NCI-H748 treated with DMSO at 0.1 percent for 48 hours (cell line): ENCODE data around the gene ARMC9.

Experiments used
- DNase-seq: peaks from one replicate; lab custom pipeline; 2025; lab: John Stamatoyannopoulos, UW

The ARMC9 gene

DNA sequence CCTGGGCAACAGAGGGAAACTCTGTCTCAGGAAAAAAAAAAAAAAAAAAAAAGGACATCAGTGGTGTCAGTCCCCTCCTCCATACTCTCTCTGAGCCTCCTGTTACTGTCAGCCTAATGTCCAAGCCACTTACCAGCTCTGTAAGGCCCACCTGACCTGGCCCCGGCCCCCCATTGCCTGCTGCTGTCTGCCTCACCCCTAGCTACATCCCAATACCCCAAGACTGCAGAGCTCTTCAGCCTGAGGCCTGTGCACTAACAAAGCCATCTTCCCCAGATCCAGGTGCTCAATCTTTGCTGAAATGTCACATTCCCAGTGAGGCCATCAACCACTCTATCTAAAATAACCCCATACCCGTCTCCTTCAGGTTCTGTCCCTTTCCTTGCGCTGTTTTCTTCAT is 5.7 kb downstream of the ARMC9 start:
- DNase-seq = no peak

DNA sequence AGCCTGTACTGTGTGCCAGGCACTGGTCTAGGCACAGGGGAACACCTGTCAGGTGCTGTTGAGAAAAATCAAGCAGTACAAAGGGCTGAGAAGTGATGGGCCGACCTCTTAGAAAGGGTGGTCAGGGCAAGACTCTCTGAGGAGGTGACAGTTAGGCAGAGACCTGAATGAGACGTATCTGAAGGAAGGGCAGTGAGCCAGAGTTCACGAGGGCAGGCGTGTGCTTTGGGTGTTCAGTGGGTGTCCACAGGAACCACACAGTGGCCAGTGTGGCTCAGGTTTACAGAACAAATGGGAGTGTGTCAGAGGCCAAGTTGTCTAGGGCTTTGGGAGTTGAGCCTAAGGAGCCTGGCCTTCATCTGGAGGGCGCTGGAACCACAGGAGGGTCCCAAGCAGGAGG is 6.2 kb downstream of the ARMC9 start:
- no peak for DNase-seq

DNA sequence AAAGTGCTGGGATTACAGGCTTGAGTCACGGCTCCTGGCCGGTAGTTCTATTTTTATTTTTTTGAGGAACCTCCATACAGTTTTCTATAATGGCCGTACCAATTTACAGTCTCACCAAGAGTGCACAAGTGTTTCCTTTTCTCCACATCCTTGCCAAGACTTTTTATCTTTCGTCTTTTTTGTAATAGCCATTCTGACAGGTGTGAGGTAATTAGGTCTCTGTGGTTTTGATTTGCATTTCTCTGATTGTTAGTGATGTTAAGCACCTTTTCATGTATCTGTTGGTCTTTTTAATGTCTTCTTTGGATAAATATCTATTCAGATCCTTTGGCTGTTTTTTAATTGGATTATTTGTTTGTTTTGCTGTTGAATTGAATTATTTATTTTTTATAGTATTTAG is 9.3 kb downstream of the ARMC9 start:
- no peak for DNase-seq

DNA sequence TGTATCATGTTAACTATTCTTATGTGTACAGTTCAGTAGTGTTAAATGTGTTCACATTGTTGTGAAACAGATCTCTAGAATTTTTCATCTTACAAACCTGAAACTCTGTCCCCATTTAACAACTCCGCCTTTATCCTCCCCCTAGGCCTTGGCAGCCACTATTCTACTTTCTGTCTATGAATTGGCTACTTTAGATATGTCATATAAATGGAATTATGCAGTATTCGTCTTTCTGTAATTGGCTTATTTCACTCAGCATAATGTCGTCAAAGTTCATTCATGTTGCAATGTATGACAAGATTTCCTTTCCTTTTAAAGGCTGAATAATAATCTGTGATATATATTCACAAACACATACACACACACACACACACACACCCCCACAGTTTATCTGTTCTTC is 12.4 kb downstream of the ARMC9 start:
- no peak for DNase-seq

DNA sequence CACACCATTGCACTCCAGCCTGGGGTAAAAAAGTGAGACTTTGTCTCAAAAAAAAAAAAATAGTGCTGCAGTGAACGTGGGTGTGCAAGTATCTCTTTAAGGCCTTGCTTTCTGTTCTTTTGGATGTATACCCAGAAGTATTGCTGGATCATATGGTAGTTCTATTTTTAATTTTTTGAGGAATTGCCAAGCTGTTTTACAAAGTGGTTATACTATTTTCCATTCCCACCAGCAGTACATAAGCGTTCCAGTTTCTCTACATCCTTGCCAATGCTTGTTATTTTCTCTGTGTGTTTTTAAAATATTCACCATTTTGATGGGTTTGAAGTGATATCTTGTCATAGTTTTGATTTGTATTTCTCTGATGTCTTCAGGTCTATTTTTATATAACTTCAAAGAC is 13.1 kb downstream of the ARMC9 start:
- no peak for DNase-seq

DNA sequence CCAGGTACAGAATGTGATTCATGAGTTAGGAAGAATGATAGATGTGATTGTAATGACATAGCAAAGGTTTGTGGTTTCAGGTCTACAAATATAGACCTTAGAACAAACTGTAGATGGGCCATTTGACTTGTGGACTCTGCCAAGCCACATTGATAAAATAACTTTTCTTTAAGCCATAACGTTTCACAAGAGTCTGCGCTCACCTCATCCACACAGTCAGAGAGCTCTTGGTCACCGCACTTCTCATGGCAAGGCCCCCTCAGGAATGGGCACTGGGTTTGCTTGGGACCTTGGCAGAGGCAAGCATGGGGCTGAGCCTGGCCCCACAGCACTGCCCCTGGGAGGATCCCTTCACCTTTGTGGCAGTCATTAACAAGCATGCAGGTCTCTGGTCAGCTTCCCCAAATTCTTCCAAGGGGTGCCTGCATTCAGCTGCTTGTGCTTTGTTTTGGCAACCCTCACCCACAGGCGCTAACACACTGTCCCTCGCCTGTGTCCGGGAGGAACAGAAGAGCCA is 14.0 kb downstream of the ARMC9 start:
- no peak for DNase-seq

DNA sequence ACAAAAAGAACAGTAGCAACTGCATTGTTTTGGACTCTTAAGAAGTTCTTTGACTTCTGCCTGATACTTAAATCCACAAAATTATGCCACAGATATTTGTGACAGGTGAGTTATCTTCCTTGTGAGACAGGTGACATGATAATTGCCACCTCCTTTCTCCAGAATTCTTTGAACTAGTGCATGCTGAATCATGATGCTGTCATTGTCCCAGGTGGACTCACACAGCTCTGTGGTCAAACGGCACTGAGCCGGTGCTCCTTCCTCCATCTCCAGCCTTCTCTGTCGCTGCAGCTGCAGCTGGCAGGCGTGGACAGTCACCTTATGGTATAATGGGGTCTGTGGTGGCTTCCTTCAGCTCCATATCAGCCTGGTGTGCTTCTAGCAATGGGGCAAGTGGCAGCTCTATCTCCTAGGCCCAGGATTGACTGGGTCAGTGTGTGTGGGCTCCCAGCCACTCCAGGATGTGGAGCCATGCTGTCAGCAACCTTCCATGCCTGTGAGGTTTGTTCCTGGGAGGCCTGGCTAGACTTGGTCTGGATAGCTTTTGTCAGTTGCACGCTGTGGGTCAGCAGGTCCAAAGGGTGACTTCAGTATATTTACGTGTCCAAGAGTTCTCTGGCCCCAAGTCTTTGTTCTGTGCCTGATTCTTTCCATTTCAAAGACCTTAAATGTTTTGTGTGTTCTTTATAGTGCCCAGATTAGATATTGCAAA is 15.7 kb downstream of the ARMC9 start:
- no peak for DNase-seq

DNA sequence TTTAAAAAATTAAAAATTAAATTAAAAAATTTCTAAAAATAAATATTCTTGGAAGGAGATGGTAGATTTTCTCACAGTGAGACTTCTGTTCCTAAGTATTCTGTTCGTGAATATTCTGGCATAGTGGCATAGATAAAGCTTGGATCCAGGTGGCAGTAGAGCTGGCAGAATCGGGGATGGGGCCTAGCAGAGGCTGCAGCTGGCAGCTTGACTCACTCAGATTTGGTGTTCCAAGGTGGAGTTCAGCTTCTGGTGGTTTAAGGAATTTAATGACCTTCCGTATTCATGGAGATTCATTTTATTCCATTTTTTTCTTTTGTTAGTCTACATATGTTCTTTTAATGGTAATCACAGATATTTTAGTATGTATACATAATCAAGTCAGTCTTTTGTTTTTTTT is 19.9 kb downstream of the ARMC9 start:
- DNase-seq = no peak

DNA sequence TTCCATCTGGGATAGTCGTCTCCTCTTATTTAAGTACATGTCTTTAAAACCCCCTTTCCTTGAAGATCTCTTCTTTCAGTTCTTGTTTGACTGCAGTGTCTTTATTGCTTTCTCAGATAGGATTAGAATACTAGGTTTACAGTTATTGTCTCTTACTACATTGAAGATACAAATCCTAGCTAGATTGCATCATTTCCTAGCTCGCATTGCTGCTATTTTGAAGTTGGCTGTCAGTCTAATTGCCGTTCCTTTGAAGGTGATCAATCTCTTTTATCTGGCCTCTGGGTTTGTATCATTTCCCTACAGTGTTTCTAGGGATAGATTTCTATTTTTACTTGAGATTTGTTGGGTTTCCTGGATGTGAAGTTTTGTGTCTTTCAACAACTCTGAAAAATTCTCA is 20.9 kb downstream of the ARMC9 start:
- no peak for DNase-seq

DNA sequence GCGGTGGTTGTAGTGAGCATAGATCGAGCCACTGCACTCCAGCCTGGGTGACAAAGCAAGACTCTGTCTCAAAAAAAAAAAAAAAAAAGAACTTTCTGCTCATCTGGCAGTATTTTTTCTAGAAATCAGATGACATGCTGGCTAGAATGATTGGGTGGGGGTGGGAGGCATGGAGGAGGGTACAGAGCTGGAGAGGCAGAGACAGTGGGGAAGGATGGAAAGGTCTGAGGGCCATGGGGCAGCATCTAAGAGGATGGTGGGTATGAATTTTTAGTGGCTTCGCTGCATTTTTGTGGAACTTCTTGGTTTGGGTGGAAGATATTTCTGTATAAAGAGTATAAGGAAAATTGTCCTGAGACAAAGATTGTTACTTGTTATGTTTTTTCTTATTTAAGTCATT is 23.3 kb downstream of the ARMC9 start:
- DNase-seq = no peak

DNA sequence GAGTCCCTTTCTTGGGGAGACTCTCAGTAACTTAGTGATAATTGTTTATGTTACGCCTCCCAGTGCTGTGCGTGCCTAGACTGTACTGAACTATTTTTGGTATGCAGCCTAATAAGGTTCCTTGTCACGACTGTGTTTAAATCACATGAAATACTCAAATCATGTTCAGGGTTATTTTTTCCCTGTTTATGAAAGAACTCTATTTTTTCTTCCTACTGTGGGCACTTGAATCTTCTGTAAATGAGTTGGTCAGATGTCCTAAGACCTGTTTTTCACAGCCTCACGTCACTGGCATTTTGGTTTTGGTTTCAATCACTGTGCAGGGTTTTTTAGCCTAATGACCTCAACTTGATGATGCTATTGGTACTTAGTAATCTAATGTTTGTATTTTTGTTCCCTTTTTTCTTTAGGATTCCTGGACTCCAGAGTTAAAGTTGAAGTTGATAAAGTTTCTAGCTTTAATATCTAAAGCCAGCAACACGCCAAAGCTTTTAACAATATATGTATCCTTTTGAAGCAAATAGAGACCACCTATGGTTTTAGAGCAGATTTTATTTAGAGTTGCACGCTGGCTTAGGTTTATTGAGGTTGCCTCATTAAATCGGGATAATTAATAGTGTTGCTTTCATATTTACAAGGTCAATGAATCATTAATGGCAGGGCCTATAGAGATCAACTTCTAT is 24.0 kb downstream of the ARMC9 start:
- no peak for DNase-seq

DNA sequence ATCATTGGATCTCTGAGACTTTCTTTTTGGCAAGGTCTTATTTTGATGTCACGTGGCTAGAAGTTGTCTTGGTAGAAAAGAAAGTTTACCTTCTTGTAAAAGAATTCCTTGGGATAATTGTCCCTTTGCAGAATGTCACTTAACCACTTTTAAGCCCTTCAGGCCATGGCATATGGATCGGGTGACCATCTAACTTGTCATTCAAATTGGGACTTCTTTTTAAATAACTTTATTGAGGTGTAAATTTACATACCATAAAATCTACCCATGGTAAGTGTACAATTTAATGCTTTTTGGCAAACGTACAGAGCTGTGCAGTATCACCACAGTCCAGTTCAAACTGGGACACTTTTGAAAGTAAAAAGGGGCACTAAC is 24.6 kb downstream of the ARMC9 start:
- DNase-seq = no peak

DNA sequence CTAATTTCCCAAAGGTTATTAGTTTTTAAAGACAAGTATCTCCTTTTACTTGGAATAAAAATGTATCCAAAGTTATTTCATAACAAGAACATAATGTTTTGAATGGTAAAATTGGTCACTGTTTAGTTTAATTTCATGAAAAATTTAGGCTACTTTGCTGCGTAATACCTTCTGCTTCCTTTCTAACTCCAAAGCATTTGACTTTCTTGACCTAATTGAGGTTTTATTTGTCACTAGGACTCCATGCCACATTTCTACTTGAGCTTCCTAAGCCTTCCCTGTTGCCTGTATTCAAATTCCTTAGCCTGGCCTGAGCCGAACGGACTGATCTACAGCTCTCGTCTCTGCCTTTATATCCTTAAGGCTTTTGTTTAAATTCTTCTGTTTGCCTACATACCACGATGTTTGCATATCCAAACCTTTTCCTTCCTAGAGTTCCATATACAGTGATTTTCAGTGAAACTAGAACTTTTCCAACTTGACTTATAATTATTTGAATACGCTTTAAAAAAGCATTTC is 25.1 kb downstream of the ARMC9 start:
- DNase-seq = no peak

DNA sequence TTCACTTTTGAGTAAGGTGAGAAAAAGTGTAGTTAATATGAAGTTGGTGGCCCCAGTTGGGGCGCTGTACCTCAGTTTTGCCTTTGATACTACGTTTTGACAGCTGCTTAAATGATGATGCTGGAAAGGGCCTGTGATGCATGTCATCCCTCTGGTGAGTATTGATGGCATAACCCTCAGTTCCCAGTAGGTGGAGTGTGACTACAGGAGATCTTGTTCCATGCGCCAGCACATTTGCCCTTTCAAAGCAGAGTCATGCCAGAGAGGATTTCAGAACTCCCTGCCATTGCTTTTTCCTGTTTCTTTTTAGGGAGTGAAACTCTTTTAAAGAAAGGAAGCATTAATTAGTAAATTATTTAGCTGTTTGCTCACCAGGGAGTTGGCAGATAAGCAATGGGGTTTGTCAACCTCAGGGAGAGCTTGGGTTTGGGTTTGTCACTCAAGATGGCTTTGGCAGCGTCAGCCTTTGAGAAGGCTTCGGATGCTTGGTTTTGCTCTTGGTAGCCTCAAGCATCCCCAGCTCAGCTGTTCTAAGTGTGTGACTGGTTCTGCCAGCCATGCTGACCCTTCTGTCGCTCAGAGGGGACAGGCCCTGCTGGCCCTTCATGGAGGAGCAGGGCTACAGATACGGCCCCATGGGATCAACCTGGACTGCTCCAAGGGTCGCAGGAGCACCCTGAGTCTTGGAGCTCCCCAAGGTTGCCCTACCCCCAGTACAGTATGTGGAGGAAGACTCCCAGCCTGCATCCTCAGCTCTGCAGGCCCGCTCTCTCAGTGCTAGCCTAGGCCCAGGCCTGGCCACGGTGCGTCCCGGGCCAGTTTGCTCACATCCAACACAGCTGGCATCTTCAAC is 29.1 kb downstream of the ARMC9 start:
- peak; percentile 13 for DNase-seq

DNA sequence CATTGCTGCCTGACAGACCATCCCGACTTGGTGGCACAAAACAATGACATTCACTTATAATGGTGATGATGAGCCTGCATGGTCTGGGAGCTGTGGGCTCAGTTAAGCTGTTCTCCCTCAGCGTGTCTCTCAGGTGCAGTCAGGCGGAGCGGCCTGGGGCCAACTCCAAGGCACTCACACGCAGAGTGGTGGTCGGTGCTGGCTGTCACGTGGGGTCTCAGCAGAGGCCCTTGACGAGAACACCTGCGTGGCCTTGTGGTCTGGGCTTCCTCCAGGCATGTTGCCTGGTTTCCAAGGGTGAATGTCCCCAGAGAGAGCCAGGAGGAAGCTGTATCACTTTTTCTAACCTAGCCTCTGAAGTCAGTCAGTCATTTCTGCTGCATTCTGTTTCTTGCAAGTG is 29.8 kb downstream of the ARMC9 start:
- DNase-seq = no peak

DNA sequence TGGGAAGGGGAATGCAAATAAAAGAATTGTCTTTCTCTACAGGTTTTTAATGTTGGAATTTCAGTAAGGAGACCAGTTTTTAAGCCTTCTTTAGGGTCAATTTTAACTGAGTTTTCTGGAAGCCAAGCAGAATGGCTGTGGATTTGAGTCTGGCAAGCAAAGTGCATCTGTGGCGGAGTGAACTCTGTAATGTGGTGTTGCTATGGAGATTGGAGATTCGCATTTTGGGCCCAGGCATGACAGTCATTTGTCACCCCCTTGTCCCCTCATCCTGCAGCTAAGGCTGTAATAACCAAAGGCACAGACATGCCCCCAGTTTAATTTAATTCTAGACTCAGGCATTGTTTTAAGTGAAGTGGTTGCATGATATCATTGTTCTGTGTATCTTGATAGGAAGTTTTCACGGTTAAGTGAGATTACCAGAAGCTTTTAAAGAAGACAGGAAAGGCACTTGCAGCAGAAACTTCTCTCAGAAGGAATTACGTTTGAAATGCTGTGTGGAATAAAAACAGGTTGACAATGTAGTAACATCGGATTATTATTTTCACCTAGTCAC is 30.6 kb downstream of the ARMC9 start:
- DNase-seq = no peak

DNA sequence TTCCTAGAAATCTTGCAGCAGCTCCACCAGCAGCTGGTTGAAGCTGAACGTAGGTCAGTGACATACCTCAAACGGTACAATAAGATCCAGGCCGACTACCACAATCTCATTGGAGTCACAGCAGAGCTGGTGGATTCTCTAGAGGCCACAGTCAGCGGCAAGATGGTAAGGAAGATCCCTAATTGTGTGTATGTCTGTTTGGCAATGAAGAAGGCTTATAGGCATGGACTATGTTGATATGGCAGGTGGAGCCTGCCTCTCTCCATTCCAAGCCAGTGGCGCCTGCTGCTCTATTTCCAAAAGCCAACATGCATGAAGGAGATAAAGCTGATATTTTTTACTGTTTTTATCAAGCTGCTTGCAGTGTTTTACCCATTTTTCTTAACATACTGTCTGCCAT is 36.8 kb downstream of the ARMC9 start:
- no peak for DNase-seq

DNA sequence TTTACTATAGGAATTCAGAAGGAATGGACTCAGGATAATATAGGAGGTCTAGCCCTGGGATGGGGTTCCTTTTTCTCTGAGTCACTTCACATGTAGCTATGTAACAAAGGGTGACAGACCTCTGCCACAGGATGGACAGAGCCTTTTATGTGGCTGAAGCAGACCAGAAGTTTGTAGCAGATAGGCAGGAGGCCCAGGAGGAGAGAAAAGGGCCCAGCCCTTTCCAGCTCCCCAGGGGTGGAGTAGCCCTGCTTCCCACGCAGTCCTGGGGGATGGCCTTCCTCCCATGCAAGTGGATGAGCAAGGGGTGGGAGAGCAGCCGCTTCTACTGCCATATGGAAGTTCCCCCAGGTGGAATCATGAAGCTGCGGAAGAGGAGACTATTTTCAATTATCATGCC is 40.3 kb downstream of the ARMC9 start:
- DNase-seq = no peak

DNA sequence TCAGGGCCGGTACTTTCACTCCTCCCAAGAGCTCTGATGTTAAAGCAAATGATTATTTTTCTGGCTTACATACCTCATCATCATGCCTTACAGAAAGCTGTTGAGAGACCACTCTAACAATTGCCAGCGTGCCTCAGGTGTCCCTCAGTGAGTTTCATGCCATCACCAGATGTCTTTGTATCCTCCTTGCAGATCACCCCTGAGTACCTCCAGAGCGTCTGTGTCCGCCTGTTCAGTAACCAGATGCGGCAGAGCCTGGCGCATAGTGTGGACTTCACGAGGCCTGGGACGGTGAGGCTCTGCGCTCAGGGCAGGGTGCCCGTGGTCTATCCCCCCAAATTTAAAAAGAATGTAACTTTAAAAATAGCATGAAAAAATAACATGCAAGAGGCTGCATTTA is 41.3 kb downstream of the ARMC9 start:
- DNase-seq = no peak

DNA sequence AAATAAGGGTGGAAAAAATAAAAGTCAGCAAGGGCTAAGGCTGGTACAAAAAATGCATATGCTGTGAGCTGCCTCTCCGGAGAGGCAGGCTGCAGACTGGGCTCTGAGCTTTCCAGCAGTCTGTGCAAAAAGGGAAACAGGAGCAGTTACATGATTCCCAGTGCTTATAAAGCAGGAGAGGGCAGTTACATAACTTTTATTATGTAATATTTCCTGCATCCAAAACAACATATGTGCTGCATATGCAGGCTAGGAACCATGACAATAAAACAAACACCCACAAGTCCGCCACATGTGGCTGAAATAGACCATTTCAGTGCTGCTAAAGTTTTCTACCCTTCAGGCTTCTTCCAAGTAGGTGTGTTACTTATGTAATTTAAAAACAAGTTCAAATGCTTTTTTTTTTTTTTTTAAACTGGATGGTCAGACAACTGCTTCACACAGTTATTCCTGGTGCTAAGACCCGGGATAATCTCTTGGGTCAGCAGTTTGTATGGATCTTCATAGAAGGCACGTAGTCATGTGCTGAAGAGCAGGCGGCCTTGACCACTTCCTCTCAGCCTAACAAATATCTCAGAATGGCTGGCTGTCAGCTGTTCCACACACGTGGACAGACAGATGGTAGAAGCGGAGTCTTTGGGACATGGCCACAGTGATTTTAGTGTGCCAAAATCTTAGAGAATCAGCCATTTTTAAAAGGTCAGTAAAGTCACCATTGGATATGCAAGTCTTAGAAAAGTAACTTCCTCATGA is 43.5 kb downstream of the ARMC9 start:
- no peak for DNase-seq

DNA sequence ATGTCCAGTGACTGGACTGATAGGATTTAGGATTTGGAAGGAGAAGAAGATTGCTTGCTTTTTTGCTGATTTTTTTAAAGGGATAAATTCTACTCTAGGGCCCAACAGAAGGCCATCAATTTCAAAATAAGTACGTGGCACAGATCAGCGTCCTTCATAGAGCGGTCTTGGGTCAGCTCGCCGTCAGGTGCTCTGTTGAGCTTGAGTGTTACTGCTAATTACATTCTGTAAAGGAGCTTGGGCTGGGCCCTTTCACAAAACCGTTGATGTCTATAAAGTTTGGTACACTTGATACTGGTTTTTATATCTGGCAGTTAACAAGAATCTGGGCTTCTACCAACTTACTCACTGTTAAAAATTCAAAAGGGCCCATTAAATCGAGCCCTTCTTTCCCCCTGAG is 45.4 kb downstream of the ARMC9 start:
- DNase-seq = no peak
